H9 (cell line): ENCODE results near the gene VASH2. TPM values are rescaled to one million over a fixed set of nuclear protein-coding genes. Genes with fewer than 3 reads are reported as not detected.
A peak's percentile ranks its signal among the peaks of the same experiment; 100 is the strongest.

Experiments used
- DNase-seq: peaks from one replicate; pipeline ENCODE4 v3.0.0-alpha.2; 2017
- H2AFZ ChIP-seq: one replicate; pipeline ENCODE4 v1.6.1; 2013; ENCODE audit warnings: mild to moderate bottlenecking, low read length, control low read depth, moderate library complexity
- H2AK5ac ChIP-seq: 2 replicates; pipeline ENCODE4 v1.6.1; 2013; ENCODE audit warnings: low read length, control low read depth, mixed read lengths; ENCODE audit not compliant: insufficient read length
- H2BK120ac ChIP-seq: one replicate; pipeline ENCODE4 v1.6.1; 2013; ENCODE audit warnings: low read depth, mild to moderate bottlenecking, low read length, control low read depth, inconsistent platforms; ENCODE audit not compliant: poor library complexity, severe bottlenecking
- H2BK12ac ChIP-seq: 2 replicates; pipeline ENCODE4 v1.6.1; 2013; ENCODE audit warnings: low read length, control low read depth, mixed read lengths, low read depth; ENCODE audit not compliant: insufficient read length
- H2BK15ac ChIP-seq: 2 replicates; pipeline ENCODE4 v1.6.1; 2013; ENCODE audit warnings: low read depth, low read length, control low read depth
- H2BK20ac ChIP-seq: one replicate; pipeline ENCODE4 v1.6.1; 2013; ENCODE audit warnings: low read depth, mild to moderate bottlenecking, low read length, control low read depth, inconsistent platforms; ENCODE audit not compliant: poor library complexity, severe bottlenecking
- H2BK5ac ChIP-seq: 2 replicates; pipeline ENCODE4 v1.6.1; 2013; ENCODE audit warnings: low read length, control low read depth, mixed read lengths; ENCODE audit not compliant: insufficient read length
- H3K14ac ChIP-seq: 2 replicates; pipeline ENCODE4 v1.6.1; 2013; ENCODE audit warnings: low read length, control low read depth; ENCODE audit not compliant: insufficient read depth
- H3K18ac ChIP-seq: 2 replicates; pipeline ENCODE4 v1.6.1; 2013; ENCODE audit warnings: low read depth, mild to moderate bottlenecking, mixed read lengths, low read length, control low read depth; ENCODE audit not compliant: insufficient read length
- H3K23ac ChIP-seq: 2 replicates; pipeline ENCODE4 v1.6.1; 2013; ENCODE audit warnings: low read length, control low read depth, mixed read lengths, low read depth; ENCODE audit not compliant: insufficient read length
- H3K23me2 ChIP-seq: 2 replicates; pipeline ENCODE4 v1.6.1; 2013; ENCODE audit warnings: low read depth, mild to moderate bottlenecking, mixed read lengths, low read length, control low read depth; ENCODE audit not compliant: insufficient read length, poor library complexity, severe bottlenecking
- H3K27ac ChIP-seq: 2 replicates; pipeline ENCODE4 v1.5.1; 2013; ENCODE audit warnings: low read length, control low read depth, mixed read lengths, low read depth; ENCODE audit not compliant: insufficient read length
- H3K27me3 ChIP-seq: 2 replicates; pipeline ENCODE4 v1.6.1; 2013; ENCODE audit warnings: low read length, control low read depth, inconsistent platforms; ENCODE audit not compliant: insufficient read depth
- H3K4ac ChIP-seq: 2 replicates; pipeline ENCODE4 v1.6.1; 2013; ENCODE audit warnings: low read depth, mild to moderate bottlenecking, control low read depth, inconsistent platforms, low read length, moderate library complexity
- H3K4me1 ChIP-seq: 2 replicates; pipeline ENCODE4 v1.6.1; 2013; ENCODE audit warnings: low read length, control low read depth, inconsistent platforms; ENCODE audit not compliant: insufficient read depth
- H3K4me2 ChIP-seq: 2 replicates; pipeline ENCODE4 v1.6.1; 2013; ENCODE audit warnings: low read length, control low read depth, mixed read lengths; ENCODE audit not compliant: insufficient read length, insufficient read depth
- H3K56ac ChIP-seq: 2 replicates; pipeline ENCODE4 v1.6.1; 2013; ENCODE audit warnings: low read depth, mild to moderate bottlenecking, mixed read lengths, low read length, control low read depth; ENCODE audit not compliant: insufficient read length
- H3K79me1 ChIP-seq: 2 replicates; pipeline ENCODE4 v1.6.1; 2013; ENCODE audit warnings: low read depth, mild to moderate bottlenecking, moderate library complexity, low read length, control low read depth, inconsistent platforms; ENCODE audit not compliant: insufficient read depth, poor library complexity, severe bottlenecking
- H3K79me2 ChIP-seq: 2 replicates; pipeline ENCODE4 v1.6.1; 2013; ENCODE audit warnings: low read length, control low read depth, inconsistent platforms; ENCODE audit not compliant: insufficient read depth
- H3K9ac ChIP-seq: 2 replicates; pipeline ENCODE4 v1.6.1; 2013; ENCODE audit warnings: low read length, control low read depth, mixed read lengths; ENCODE audit not compliant: insufficient read length; ENCODE audit errors: extremely low read depth
- H3K9me3 ChIP-seq: one replicate; pipeline ENCODE4 v1.6.1; 2013; ENCODE audit warnings: low read depth, low read length, inconsistent platforms; ENCODE audit not compliant: control insufficient read depth
- H3T11ph ChIP-seq: one replicate; pipeline ENCODE4 v1.6.1; 2013; ENCODE audit warnings: mild to moderate bottlenecking, low read length, control low read depth, inconsistent platforms
- H4K20me1 ChIP-seq: one replicate; pipeline ENCODE4 v1.6.1; 2013; ENCODE audit not compliant: control insufficient read depth, insufficient read length, insufficient read depth
- H4K5ac ChIP-seq: 2 replicates; pipeline ENCODE4 v1.6.1; 2013; ENCODE audit warnings: low read depth, mild to moderate bottlenecking, mixed read lengths, low read length, control low read depth; ENCODE audit not compliant: insufficient read length
- H4K8ac ChIP-seq: replicated peaks from 2 replicates; pipeline ENCODE4 v1.6.1; 2013; ENCODE audit warnings: low read length, control low read depth, mixed read lengths, low read depth; ENCODE audit not compliant: insufficient read length
- H4K91ac ChIP-seq: 2 replicates; pipeline ENCODE4 v1.6.1; 2013; ENCODE audit warnings: low read depth, mild to moderate bottlenecking, moderate library complexity, mixed read lengths, low read length, control low read depth; ENCODE audit not compliant: insufficient read length
- H3K27ac Mint-ChIP-seq, 3 experiments: 2 replicates in 2 of 3; 3 replicates in 1 of 3; pipeline ENCODE4 v1.8.0; 2020 to 2021; ENCODE audit warnings: mixed read lengths in 3 of 3, mild to moderate bottlenecking in 1 of 3, moderate library complexity in 1 of 3
- H3K27me3 Mint-ChIP-seq: 2 replicates; pipeline ENCODE4 v1.8.0; 2021; ENCODE audit warnings: low read depth, mild to moderate bottlenecking, moderate library complexity, mixed read lengths
- H3K36me3 Mint-ChIP-seq, 3 experiments: 2 replicates in 2 of 3; 3 replicates in 1 of 3; pipeline ENCODE4 v1.8.0; 2020 to 2021; ENCODE audit warnings: low read depth in 3 of 3, mixed read lengths in 3 of 3; ENCODE audit not compliant: insufficient read depth in 1 of 3
- H3K4me1 Mint-ChIP-seq, 2 experiments: 2 replicates each; pipeline ENCODE4 v1.8.0; 2020; ENCODE audit warnings: mixed read lengths in 2 of 2
- H3K4me3 Mint-ChIP-seq, 2 experiments: 2 replicates in 1 of 2; 3 replicates in 1 of 2; pipeline ENCODE4 v1.8.0; 2020 to 2021; ENCODE audit warnings: mild to moderate bottlenecking in 2 of 2, mixed read lengths in 2 of 2, moderate library complexity in 1 of 2
- H3K9me3 Mint-ChIP-seq, 2 experiments: 2 replicates in 1 of 2; 3 replicates in 1 of 2; pipeline ENCODE4 v1.8.0; 2020; ENCODE audit warnings: mild to moderate bottlenecking in 2 of 2, mixed read lengths in 2 of 2, moderate library complexity in 1 of 2
- CTCF ChIP-seq: fragments of 200-600 bp; sonication (generic); conservative IDR thresholded peaks from 3 replicates; pipeline ENCODE4 v1.8.0; 2021; ENCODE audit warnings: antibody characterized with exemption, mild to moderate bottlenecking
- WGBS: extraction: QIAGEN DNeasy Blood & Tissue Kit; methylation state at CpG from one replicate; pipeline ENCODE4 v1.1.7; 2013; ENCODE audit warnings: missing lambda C conversion rate, low lambda C conversion rate, mixed read lengths; ENCODE audit not compliant: insufficient read length; ENCODE audit errors: extremely low coverage; 5-methylcytosine and 5-hydroxymethylcytosine counted together
- total RNA-seq: library from RNA; stranded (reverse); gene quantifications from 2 replicates; pipeline ENCODE4 v1.2.1, GENCODE V29; 2021

Gene VASH2
- total RNA-seq, 1 experiment from 2014 or later, result 76.1 TPM

GRCh38 chr1:212962509-212962908 is 12.2 kb downstream of the VASH2 start:
- no peak overlapping the region for H3K18ac ChIP-seq
- WGBS, result no CpG with 5 or more reads among the region's 5 CpGs
- no peak overlapping the region for H2BK120ac ChIP-seq
- H4K91ac ChIP-seq, result no peak overlapping the region
- peaks cover 76 to 98% (median 81%) of the 10 kb centered on the region in 3 experiments for H3K36me3 Mint-ChIP-seq
- H3K56ac ChIP-seq, result no peak overlapping the region
- H3K9me3 Mint-ChIP-seq, result no peaks in the 10 kb centered on the region
- H2BK20ac ChIP-seq, result no peak overlapping the region
- no peaks in the 10 kb centered on the region for H3K27me3 ChIP-seq
- no peaks in the 10 kb centered on the region for H3K79me1 ChIP-seq
- H4K20me1 ChIP-seq, result no peaks in the 10 kb centered on the region
- H2BK12ac ChIP-seq, result no peak overlapping the region
- H4K5ac ChIP-seq, result no peak overlapping the region
- H3K79me2 ChIP-seq, result no peaks in the 10 kb centered on the region
- H2BK15ac ChIP-seq, result no peak overlapping the region
- H3T11ph ChIP-seq, result no peak overlapping the region
- H3K4me2 ChIP-seq, result no peak overlapping the region
- no peak overlapping the region for H3K23ac ChIP-seq
- H2AK5ac ChIP-seq, result no peak overlapping the region
- peak overlapping the region in 1 of 3 experiments; percentile 64; a peak in 1 of 7 replicates for H3K27ac Mint-ChIP-seq
- H3K9me3 ChIP-seq, result no peaks in the 10 kb centered on the region
- no peak overlapping the region for H4K8ac ChIP-seq
- no peaks in the 10 kb centered on the region for H3K27me3 Mint-ChIP-seq
- H3K27ac ChIP-seq, result no peak overlapping the region
- no peak overlapping the region for H2BK5ac ChIP-seq
- no peak overlapping the region for H2AFZ ChIP-seq
- TF ChIP-seq CTCF, result no peak
- H3K14ac ChIP-seq, result no peak overlapping the region
- no peak overlapping the region for H3K4me3 Mint-ChIP-seq
- H3K9ac ChIP-seq, result no peak overlapping the region
- peak; percentile 23 for DNase-seq
- no peaks in the 10 kb centered on the region for H3K23me2 ChIP-seq
- no peak overlapping the region for H3K4ac ChIP-seq
- peaks cover 15 to 31% of the 10 kb centered on the region in 2 experiments for H3K4me1 Mint-ChIP-seq
- peaks cover 7% of the 10 kb centered on the region; the same call in 1 of the 2 replicates for H3K4me1 ChIP-seq
